IgD-negative memory B cell (primary cell): ENCODE measurements around the gene MYZAP. TPM values are rescaled to one million over a fixed set of nuclear protein-coding genes. Genes with fewer than 3 reads are reported as not detected.
A peak's percentile ranks its signal among the peaks of the same experiment; 100 is the strongest.

Experiments
- H3K27ac Mint-ChIP-seq, 3 donors: one replicate each; pipeline ENCODE4 v1.8.0; 2020 to 2022; ENCODE audit warnings: mild to moderate bottlenecking in 3 of 3, mixed read lengths in 3 of 3, moderate library complexity in 1 of 3
- H3K27me3 Mint-ChIP-seq: one replicate; pipeline ENCODE4 v1.8.0; 2021; ENCODE audit warnings: mixed read lengths
- H3K36me3 Mint-ChIP-seq: one replicate; pipeline ENCODE4 v1.8.0; 2020; ENCODE audit warnings: mild to moderate bottlenecking, mixed read lengths
- H3K4me1 Mint-ChIP-seq, 3 donors: one replicate each; pipeline ENCODE4 v1.8.0; 2020 to 2022; ENCODE audit warnings: mixed read lengths in 3 of 3, mild to moderate bottlenecking in 1 of 3
- H3K4me3 Mint-ChIP-seq, 4 donors: one replicate each; pipeline ENCODE4 v1.8.0; 2020 to 2022; ENCODE audit warnings: mild to moderate bottlenecking in 4 of 4, mixed read lengths in 4 of 4, moderate library complexity in 3 of 4
- H3K9me3 Mint-ChIP-seq, 3 donors: one replicate each; pipeline ENCODE4 v1.8.0; 2020 to 2021; ENCODE audit warnings: mixed read lengths in 3 of 3, mild to moderate bottlenecking in 1 of 3
- polyA plus RNA-seq: library from polyadenylated mRNA; unstranded; fragments of 300-500 nt; fragmentation: Illumina TruSeq; gene quantifications from one replicate; pipeline ENCODE4 v1.2.3, GENCODE V29; 2021

MYZAP gene
- polyA plus RNA-seq, 1 donor from 2014 or later = 1.8 TPM

DNA sequence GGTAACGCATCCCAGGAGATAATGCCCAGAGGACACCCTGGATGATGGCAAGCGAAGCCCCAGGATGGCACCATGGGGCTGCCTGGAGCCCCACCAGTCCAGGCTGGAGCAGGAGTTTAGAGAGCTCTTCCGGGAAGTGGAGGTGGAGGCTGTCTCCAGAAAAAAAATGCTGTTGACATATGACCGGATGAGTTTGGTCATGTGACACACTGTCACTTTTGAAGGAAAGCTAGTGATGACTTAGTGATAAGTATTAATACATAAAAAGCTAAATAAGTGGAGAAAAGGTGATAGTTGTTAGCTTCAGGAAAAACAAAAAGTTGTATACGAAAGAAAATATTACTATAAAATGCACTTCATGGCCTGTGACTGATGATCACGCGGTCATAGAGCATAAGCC, 20.0 kb upstream of the MYZAP start:
- Mint-ChIP-seq H3K4me1 (peaks cover 2 to 10% (median 4%) of the 10 kb centered on the region in 3 donors), H3K4me3 (no peak overlapping the region), H3K36me3 (no peaks in the 10 kb centered on the region), H3K27ac (no peak overlapping the region), H3K9me3 (peaks cover 0 to 2% (median 2%) of the 10 kb centered on the region in 3 donors), H3K27me3 (peaks cover 11% of the 10 kb centered on the region)

DNA sequence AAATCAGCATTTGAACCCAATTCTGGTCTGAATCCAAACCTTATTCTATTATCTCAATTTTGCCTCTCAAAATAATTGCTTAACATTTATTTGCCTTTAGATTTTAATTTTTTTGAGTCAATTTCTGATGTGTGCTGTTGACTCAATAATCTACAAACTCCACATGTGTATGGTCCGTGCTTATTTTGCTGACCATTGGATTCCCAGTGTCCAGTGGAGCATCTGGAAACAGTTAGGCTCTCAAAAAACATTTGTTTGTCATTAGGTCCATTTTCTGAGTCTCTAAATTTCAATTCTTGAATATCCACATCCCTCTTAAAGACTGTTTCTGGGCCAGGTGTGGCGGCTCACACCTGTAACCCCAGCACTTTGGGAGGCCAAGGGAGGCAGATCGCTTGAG, 19.2 kb upstream of the MYZAP start:
- Mint-ChIP-seq H3K9me3 (peaks cover 0 to 2% (median 2%) of the 10 kb centered on the region in 3 donors), H3K27me3 (peaks cover 9% of the 10 kb centered on the region), H3K4me1 (peaks cover 2 to 7% (median 4%) of the 10 kb centered on the region in 3 donors), H3K36me3 (no peaks in the 10 kb centered on the region), H3K27ac (no peak overlapping the region), H3K4me3 (no peak overlapping the region)

DNA sequence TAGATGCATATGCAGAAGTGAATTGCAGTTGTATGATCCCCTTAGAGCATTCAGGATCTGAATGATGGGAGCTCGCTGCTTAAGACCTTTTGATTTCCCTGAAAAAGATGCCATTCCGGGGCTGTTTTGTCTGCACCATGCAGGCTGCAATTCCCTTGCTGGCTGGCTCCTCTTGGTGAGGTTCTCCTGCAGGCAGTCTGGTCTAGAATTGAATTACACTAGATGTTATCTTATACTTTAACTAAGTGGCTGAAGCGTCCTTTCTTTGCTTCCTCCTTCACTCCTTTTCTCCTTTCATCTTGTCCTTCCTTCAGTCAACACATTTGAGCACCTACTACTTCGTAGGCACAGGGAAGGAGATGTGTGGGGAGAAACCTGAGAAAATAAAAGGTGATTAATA, 18.6 kb upstream of the MYZAP start:
- Mint-ChIP-seq H3K9me3 (peaks cover 0 to 2% (median 2%) of the 10 kb centered on the region in 3 donors), H3K27ac (no peak overlapping the region), H3K27me3 (peaks cover 8% of the 10 kb centered on the region), H3K4me3 (no peak overlapping the region), H3K4me1 (peaks cover under 1 to 3% (median 3%) of the 10 kb centered on the region in 3 donors), H3K36me3 (no peaks in the 10 kb centered on the region)

DNA sequence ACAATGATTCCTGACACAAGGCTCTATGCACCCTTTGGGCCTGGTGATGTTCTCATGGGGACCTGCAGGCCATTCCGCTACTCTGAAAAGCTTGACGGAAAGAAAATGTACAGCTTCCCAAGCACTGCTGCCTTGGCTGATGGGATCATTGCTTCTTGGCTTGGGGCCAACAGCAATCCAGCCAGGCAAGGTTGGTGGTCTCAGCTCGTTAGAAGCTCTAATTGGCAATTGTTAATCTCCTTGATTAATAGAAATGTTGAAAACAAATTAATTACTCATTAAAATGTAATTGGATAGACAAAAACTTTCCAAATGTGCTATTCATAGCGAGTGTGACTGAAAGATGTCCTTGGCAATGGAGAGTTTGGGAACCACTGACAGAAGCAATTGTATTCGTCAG, 16.3 kb upstream of the MYZAP start:
- H3K27ac Mint-ChIP-seq = no peak overlapping the region
- H3K4me1 Mint-ChIP-seq = no peaks in the 10 kb centered on the region
- H3K9me3 Mint-ChIP-seq = peaks cover 0 to 2% (median 0%) of the 10 kb centered on the region in 3 donors
- peaks cover 18% of the 10 kb centered on the region for H3K27me3 Mint-ChIP-seq
- H3K4me3 Mint-ChIP-seq = no peak overlapping the region
- H3K36me3 Mint-ChIP-seq = no peaks in the 10 kb centered on the region

DNA sequence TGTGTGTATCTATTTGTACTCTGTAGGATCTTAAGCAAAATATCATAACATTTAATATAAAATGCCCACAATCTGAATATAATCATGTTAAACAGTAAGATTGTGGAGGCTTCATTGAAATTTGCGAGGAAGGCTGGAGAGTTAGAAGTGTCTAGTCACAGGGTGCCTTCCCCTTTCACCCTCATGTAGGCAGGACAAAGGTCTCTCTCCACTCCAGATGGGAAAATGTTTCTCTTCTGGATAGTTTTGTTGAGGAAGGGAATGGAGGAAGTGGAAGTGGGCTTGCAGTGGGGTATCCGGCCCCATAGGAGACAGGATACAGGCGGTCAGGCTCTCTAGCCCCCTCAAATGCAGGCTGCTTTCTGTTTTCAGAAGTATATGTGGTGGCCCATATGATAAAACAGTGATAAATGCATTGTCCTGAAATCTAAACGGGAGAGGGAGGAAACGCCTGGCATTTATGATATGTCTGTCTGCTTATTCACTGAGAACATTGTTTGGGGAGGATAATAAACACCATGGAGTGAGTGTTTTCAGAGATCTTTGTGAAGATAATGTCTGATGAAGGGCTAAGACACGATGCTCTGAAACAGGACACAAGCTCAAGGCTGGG, 13.3 kb upstream of the MYZAP start:
- no peak overlapping the region for H3K4me3 Mint-ChIP-seq
- H3K9me3 Mint-ChIP-seq = peaks cover 1 to 6% (median 5%) of the 10 kb centered on the region in 3 donors
- H3K27me3 Mint-ChIP-seq = peaks cover 18% of the 10 kb centered on the region
- H3K27ac Mint-ChIP-seq = no peak overlapping the region
- no peaks in the 10 kb centered on the region for H3K4me1 Mint-ChIP-seq
- H3K36me3 Mint-ChIP-seq = peaks cover 3% of the 10 kb centered on the region

DNA sequence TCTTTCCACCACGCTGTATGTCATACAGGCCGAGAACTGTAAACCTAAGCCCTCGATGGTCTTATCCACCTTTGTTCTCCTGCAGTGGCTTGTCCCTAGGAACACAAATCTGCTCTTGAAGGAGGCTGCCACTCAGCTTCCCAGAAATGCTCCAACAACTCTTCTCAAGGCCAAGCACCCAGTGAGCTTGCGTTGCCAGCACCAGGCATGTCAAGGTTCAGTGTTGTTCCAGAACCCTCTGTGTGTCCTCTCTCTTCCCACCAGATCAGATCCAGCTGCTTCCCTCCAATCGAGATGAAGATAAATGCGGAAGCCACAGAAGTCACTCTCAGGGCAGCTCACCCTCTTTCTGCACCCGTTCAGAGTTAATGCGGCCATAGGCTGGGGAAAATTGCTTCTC, 11.3 kb upstream of the MYZAP start:
- Mint-ChIP-seq H3K36me3 (peaks cover 6% of the 10 kb centered on the region), H3K27me3 (peaks cover 18% of the 10 kb centered on the region), H3K27ac (peak overlapping the region in 1 of 3 donors; percentile 69), H3K4me3 (no peak overlapping the region), H3K4me1 (no peaks in the 10 kb centered on the region), H3K9me3 (peaks cover 3 to 12% (median 5%) of the 10 kb centered on the region in 3 donors)

DNA sequence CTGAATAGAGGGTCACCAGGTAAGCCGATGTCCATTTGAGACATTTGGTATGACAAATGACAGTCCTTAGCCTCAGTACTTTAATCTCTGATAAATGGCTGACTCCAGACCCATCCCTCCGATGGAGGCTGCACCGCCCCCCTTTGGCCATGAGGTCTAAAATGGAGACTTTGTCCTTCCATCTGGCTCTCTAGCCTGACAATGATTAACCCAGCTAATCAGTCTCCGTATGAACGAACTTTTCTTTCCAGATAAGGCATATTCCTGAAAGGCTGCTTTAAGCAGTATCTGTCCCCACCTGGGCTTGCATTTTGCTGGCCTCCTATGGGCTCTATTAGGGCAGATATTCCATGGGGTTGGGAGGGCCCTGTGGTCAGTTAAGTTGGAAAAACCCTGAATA, 10.8 kb upstream of the MYZAP start:
- Mint-ChIP-seq H3K9me3 (peaks cover 3 to 12% (median 5%) of the 10 kb centered on the region in 3 donors), H3K4me3 (no peak overlapping the region), H3K27me3 (peaks cover 18% of the 10 kb centered on the region), H3K27ac (peak overlapping the region in 1 of 3 donors; percentile 69), H3K4me1 (no peaks in the 10 kb centered on the region), H3K36me3 (peaks cover 6% of the 10 kb centered on the region)

DNA sequence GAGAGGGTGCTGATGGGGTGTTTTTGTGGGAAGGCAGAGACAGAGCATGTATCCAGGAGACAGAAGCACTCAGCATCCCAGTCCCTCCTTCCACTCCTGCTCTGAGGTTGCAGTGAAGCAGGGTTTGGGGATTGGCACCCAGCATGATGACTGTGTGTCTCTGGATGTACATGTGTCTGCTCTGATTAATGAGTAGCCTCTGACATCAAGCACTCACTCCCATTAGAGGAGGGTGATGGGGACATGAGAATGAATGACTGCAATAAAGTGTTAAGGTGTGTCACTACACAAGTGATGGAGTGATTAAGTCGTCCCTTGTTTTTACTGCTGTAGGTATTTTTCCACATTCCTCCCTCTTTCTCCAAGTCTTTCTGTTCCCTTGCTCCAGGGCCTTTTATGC, 9.6 kb upstream of the MYZAP start:
- Mint-ChIP-seq H3K27ac (no peak overlapping the region), H3K27me3 (peaks cover 17% of the 10 kb centered on the region), H3K9me3 (peaks cover 3 to 15% (median 5%) of the 10 kb centered on the region in 3 donors), H3K4me1 (peaks cover 4 to 8% (median 5%) of the 10 kb centered on the region in 3 donors), H3K4me3 (peak overlapping the region in 1 of 4 donors; percentile 13), H3K36me3 (peaks cover 6% of the 10 kb centered on the region)

DNA sequence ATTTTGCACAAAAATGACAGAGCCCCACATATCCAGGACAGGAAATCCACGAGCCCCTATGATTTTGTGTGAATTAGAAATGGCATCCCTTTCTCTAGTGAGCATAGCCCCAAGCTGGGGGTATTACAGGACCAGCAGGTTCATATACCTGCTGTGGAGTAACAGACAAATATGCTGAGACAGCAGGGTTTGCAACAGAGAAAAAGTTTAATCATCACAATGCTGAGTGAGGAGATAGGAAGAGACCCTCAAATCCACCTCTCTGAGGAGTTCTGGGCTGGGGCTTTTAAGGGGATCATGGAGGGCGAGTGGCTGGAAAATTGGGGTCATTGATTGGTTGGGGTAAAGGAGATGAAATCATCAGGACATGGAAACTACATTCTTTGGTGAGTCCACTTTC, 8.4 kb upstream of the MYZAP start:
- Mint-ChIP-seq H3K27me3 (peaks cover 17% of the 10 kb centered on the region), H3K4me3 (peak overlapping the region in 1 of 4 donors; percentile 5), H3K36me3 (peaks cover 6% of the 10 kb centered on the region), H3K4me1 (peaks cover 13 to 16% (median 14%) of the 10 kb centered on the region in 3 donors), H3K27ac (no peak overlapping the region), H3K9me3 (peaks cover 3 to 15% (median 7%) of the 10 kb centered on the region in 3 donors)

DNA sequence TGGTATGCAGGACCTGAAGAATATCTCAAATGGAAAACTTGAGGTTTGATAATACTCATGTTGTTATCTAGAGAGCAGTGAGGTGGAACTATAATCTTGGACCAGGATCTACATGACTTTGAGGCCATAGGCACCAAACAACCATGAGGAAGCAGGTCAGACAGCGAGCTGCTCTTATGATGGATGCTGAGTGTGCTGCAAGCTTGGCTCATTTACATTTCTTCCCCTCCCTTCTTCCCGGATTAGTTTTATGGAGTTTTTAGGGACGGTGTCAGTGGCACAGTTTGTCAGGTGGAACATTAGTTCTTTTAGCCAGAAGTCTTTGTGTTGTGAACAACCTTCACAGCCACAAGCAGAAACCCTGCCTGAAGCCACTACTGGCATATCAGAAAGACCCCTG, 8.0 kb upstream of the MYZAP start:
- no peak overlapping the region for H3K27ac Mint-ChIP-seq
- peaks cover 6% of the 10 kb centered on the region for H3K36me3 Mint-ChIP-seq
- peaks cover 15 to 17% (median 16%) of the 10 kb centered on the region in 3 donors for H3K4me1 Mint-ChIP-seq
- H3K27me3 Mint-ChIP-seq = peaks cover 15% of the 10 kb centered on the region
- peaks cover 3 to 15% (median 7%) of the 10 kb centered on the region in 3 donors for H3K9me3 Mint-ChIP-seq
- H3K4me3 Mint-ChIP-seq = peak overlapping the region in 1 of 4 donors; percentile 9

DNA sequence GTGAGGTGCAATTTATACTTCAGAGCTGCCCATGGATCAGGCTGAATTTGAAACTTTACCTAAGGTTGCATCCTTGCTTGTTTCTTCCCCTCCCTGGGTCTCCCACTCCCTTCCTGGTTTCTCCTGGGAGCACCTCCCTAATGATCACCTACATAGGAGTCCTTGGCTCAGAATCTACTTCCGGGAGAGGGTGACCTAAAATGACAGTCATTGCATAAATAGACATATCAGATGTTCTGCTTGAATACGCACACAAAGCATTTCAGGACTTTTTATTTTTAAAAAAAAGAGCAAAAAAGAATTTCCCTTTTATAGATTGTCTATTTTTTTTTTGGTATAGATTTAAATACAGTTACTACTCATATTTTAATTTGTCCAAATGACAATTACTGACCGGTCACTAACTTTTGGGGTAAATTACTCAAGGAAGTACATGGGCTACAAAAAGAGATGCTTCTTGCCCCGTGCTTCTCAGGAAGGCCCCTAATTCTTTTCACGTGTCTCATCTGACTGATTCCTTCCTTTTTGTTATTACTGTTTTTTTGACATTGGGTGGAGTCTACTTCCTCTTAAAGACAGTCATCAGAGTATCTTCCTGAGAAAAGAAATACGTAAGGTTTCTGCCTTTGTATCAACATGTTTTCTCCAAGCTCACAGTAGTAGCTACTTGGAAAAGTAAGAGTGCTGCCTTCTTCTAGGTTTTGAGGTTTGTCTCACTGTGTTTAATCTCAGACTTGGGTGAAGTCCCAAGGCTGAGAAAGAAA, 4.9 kb upstream of the MYZAP start:
- Mint-ChIP-seq H3K36me3 (peaks cover 11% of the 10 kb centered on the region), H3K4me3 (peak overlapping the region in 3 of 4 donors; percentile 32 to 84 (median 61)), H3K9me3 (peaks cover 3 to 15% (median 7%) of the 10 kb centered on the region in 3 donors), H3K4me1 (peaks cover 15 to 27% (median 20%) of the 10 kb centered on the region in 3 donors), H3K27me3 (no peaks in the 10 kb centered on the region), H3K27ac (peak overlapping the region; percentile 46 to 93 (median 85))

DNA sequence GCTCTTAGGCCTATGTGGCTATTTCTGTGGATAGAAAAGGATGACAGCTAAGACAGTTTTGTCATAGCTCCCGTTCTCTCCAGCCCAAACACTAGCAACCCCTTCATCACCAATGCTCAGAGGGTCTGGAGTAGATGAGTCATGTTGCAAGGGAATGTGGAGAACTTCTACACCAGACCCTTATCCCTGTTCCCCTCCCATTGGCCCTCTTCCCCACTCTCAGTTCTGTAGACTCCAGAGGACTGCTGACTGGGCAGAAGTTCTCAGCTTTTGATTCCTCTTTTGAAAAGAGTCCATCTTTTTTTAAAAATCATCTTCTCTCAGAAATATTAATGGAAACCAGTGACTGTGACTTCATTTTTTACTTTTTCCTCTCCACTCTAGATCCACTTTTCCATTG, 2.4 kb upstream of the MYZAP start:
- peaks cover 5% of the 10 kb centered on the region for H3K36me3 Mint-ChIP-seq
- peak overlapping the region in 1 of 4 donors; percentile 43 for H3K4me3 Mint-ChIP-seq
- H3K27ac Mint-ChIP-seq = peak overlapping the region in 1 of 3 donors; percentile 76
- peaks cover 0 to 3% (median 3%) of the 10 kb centered on the region in 3 donors for H3K9me3 Mint-ChIP-seq
- H3K4me1 Mint-ChIP-seq = peaks cover 15 to 27% (median 22%) of the 10 kb centered on the region in 3 donors
- H3K27me3 Mint-ChIP-seq = peaks cover 3% of the 10 kb centered on the region

DNA sequence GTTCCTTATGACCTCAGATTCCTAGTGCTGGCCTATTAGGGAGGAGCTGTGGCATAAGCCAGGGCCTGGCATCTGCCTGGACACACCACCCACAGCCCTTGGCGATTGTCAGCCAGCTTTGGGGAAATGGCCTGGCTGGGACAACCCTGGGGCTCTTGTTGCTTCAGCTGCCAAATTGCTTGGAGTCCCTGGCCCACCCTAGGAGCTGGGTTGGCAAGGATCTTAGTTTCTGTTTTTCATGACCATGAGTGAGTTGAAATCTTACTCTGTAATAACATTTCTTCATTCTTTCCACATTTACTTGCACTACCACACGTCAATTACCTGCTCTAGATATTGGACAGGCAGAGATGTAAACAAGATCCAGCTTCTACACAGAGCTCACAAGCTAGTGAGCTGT, 1.9 kb upstream of the MYZAP start:
- peaks cover 3% of the 10 kb centered on the region for H3K27me3 Mint-ChIP-seq
- peaks cover 15 to 27% (median 22%) of the 10 kb centered on the region in 3 donors for H3K4me1 Mint-ChIP-seq
- H3K4me3 Mint-ChIP-seq = peak overlapping the region in 1 of 4 donors; percentile 43
- peaks cover 0 to 4% (median 3%) of the 10 kb centered on the region in 3 donors for H3K9me3 Mint-ChIP-seq
- peak overlapping the region in 1 of 3 donors; percentile 76 for H3K27ac Mint-ChIP-seq
- H3K36me3 Mint-ChIP-seq = peaks cover 5% of the 10 kb centered on the region

DNA sequence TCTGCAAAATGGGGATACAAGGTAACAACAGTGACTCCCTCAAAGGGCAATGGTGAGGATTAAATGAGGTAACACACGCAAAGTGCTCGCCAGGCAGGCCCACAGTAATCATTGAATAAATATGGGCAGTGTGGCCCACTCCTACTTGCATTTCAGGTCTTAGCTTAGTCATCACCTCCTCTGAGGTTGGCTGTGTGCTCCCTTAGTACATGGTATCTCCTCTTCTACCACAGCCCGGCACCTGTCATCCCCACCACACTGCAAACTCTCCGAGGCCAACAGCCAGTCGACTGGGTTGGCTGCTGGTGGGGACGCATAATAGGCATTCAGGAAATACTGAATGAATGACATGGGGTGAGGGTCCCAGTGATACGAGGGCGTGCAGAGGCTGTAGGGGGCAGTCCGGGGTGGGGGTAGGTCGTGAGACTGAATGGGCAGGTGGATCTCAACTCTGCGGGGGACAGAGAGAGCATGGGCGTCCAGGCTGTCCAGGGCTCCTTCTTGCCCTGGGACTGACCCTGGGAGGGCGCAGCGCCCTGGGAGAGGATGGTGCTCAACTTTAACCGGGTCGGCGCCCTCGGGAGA, 375 bp upstream of the MYZAP start:
- Mint-ChIP-seq H3K27me3 (peaks cover 3% of the 10 kb centered on the region), H3K4me1 (peaks cover 15 to 27% (median 21%) of the 10 kb centered on the region in 3 donors), H3K9me3 (peaks cover 0 to 4% (median 3%) of the 10 kb centered on the region in 3 donors), H3K36me3 (peaks cover 5% of the 10 kb centered on the region), H3K27ac (no peak overlapping the region), H3K4me3 (peak overlapping the region; percentile 49 to 75 (median 71))

DNA sequence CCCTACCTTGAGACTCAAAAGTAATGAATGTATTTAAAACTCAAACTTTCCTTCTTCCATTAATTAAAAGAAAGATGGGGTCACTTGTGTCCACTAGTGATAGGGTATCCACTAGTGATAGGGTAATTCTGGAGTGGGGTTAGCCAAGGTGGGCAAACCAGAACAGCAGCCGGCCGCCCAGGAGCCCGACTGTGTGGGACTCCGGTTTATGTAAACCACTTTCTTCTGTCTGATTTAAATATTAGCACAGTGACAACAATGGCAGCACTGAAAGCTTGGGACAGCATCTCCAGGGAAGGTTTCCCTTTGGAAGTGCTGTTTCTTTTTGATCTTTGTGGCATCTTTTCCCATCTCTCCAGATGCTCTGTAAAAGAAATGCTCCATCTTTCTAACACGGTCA, 722 bp downstream of the MYZAP start:
- H3K9me3 Mint-ChIP-seq = peaks cover 0 to 3% (median 0%) of the 10 kb centered on the region in 3 donors
- peaks cover 5% of the 10 kb centered on the region for H3K36me3 Mint-ChIP-seq
- H3K4me3 Mint-ChIP-seq = peak overlapping the region; percentile 55 to 74 (median 58)
- H3K27me3 Mint-ChIP-seq = peaks cover 3% of the 10 kb centered on the region
- H3K27ac Mint-ChIP-seq = no peak overlapping the region
- H3K4me1 Mint-ChIP-seq = peaks cover 8 to 19% (median 11%) of the 10 kb centered on the region in 3 donors
